Measurements from ENCODE around the gene ATG16L2.

DNA sequence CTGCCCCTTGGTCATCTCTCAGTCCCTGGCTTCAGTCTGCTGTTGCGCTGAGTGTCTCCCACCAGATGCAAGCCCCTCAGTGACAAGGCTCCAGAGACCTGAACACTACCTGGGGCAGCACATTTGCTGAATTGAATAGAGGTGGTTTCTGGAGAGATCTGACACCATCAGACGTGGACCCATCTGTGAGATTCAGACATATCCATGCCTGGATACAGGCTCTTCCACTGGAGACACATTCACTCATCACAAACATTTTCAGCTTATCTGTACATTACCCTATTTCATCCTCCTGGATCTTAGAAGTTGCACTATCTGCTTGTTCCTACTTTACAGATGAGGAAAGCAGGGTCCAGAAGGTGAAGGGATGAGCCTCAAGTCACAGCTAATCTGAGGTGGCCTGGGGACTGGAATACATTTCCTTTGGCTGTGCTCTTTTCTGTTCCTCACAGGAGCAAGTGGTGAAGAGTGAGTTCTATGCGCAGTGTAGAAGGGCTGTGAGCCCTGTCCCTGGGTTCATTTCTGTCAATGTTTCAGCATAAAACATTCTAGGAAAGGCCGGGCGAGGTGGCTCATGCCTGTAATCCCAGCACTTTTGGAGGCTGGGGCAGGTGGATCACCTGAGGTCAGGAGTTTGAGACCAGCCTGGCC, 19.0 kb downstream of the ATG16L2 start:
- TF ChIP-seq, protein P1, sequence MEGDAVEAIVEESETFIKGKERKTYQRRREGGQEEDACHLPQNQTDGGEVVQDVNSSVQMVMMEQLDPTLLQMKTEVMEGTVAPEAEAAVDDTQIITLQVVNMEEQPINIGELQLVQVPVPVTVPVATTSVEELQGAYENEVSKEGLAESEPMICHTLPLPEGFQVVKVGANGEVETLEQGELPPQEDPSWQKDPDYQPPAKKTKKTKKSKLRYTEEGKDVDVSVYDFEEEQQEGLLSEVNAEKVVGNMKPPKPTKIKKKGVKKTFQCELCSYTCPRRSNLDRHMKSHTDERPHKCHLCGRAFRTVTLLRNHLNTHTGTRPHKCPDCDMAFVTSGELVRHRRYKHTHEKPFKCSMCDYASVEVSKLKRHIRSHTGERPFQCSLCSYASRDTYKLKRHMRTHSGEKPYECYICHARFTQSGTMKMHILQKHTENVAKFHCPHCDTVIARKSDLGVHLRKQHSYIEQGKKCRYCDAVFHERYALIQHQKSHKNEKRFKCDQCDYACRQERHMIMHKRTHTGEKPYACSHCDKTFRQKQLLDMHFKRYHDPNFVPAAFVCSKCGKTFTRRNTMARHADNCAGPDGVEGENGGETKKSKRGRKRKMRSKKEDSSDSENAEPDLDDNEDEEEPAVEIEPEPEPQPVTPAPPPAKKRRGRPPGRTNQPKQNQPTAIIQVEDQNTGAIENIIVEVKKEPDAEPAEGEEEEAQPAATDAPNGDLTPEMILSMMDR (IDR thresholded peaks at IDR 0.05): no peak
- TF ChIP-seq POLR2A (IDR thresholded peaks at IDR 0.05): no peak

Measured in tibial nerve (tissue), 3 donors.